ENCODE measurements around the gene NINJ2.

The NINJ2 gene

DNA sequence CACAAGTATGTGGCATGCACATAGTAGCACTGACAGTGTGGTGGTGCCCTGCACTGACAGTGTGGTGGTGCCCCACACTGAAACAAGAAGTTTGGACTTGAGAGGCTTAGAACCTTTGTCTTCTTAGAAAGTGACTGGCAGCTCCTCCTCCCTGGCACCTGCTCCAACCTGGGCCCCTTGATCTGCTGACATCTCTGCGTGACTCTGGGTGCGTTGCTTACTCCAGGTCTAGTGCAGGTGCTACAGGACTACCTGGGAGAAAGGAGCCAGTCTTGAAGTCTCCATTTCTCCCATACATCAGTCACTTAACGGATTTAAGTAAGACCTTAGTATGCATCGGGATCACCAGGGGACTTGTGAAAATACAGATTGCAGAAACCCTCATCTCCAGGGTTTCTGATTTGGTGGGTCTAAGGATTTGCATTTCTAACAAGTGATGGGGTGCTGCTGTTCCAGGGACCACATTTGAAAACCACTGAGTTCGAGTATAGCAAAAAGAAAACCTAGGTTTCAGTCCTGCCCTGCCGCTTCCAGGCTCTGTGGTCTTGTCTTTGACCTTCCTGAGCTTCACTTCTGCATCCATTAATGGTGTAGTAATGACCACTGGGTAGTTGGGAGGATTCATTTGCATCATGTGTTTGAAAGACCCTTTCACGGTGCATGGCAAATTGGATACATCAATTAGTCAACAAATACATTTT, 15.7 kb downstream of the NINJ2 start:
- TF ChIP-seq, protein P1, sequence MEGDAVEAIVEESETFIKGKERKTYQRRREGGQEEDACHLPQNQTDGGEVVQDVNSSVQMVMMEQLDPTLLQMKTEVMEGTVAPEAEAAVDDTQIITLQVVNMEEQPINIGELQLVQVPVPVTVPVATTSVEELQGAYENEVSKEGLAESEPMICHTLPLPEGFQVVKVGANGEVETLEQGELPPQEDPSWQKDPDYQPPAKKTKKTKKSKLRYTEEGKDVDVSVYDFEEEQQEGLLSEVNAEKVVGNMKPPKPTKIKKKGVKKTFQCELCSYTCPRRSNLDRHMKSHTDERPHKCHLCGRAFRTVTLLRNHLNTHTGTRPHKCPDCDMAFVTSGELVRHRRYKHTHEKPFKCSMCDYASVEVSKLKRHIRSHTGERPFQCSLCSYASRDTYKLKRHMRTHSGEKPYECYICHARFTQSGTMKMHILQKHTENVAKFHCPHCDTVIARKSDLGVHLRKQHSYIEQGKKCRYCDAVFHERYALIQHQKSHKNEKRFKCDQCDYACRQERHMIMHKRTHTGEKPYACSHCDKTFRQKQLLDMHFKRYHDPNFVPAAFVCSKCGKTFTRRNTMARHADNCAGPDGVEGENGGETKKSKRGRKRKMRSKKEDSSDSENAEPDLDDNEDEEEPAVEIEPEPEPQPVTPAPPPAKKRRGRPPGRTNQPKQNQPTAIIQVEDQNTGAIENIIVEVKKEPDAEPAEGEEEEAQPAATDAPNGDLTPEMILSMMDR (IDR thresholded peaks at IDR 0.05; ENCODE audit: control extremely low read depth, extremely low read depth, low read depth, missing control alignments), result no peak
- POLR2A ChIA-PET, result interaction anchor here (0.6 kb wide), 1 partner anchor 38 kb away, joined by 3 read pairs; no protein-coding TSS in a partner anchor
- CTCF ChIA-PET, result interaction anchor here (0.8 to 1.7 kb wide), 5 partner anchors 20 to 167 kb away, joined by 3 to 4 read pairs (median 3); no protein-coding TSS in a partner anchor
- DNase-seq (ENCODE audit: extremely low spot score), result no peak

DNA sequence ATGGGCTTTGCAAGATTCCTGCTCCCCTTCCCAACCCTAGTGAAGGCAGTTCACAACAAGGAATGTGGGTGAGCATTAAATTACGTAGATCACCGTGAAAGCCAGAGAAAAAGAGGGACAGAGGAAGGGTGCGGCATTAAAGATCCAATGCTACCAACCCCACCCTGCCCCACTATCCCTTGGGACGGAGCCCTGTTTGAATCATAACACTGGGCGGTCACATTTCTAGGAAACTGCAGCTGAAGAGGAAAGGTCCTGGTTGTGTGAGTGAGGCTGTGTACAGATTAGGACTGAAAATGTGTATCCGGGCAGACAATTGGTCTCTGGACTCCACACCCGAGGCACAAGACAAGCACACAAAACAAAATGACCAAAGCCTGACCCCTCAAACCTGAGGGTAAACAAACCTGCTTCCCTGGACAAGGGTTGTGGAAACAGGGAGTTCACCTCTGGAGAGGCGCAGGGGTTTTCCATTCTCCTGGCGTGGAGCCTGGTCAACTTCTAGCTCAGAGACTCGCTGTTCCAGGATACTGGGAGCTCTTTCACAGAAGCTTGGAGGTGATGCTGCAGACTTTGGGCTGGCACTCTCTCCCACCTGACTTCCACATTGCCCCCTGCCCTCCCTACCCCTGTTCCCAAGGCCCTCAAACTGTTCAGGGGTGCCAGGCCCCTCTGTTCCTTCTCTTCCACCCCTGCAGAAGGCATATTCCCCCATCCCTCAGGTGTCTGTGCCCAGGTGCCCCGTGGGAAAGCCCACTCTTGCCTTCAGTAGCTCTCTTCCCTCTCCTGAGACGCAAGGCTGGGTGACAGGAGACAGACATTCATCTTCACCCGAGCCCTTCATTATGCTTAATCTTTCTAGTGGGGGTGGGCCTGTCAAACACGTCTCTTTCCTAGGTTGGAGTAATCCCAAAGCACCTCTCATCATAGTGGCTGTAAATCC, 16.5 kb downstream of the NINJ2 start:
- DNase-seq (ENCODE audit: extremely low spot score), result no peak
- ChIA-PET POLR2A (no interaction called here), CTCF (interaction anchor here (0.8 to 2.0 kb wide), 6 partner anchors 19 to 169 kb away, joined by 3 to 8 read pairs (median 3); partner anchors contain the start of gene WNK1)
- TF ChIP-seq, protein P1 (IDR thresholded peaks at IDR 0.05; ENCODE audit: control extremely low read depth, extremely low read depth, low read depth, missing control alignments), result no peak

DNA sequence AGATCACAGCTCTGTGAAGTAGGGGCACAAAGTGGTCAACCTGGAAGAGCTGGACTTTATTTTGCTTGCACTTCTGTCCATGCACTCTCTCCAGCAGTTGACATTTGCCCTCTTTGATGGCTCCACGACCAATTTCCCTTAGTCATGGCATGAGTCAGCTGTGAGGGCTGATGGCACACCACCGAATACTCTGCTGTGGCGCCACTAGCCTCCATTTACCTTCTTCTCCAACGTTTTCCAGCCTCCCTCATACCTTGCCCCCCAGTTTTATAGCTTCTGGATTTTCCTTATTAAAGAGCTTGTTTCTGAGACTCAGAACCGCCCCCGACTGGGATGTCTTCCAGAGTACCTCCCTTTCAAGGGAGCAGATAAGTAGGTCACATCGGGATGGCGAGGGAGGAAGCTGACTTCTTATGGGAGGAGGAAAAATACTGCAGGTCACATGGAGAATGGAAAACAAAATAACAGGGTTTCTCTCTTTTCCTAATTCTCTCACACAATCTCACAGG, 17.6 kb downstream of the NINJ2 start:
- CTCF ChIA-PET, result interaction anchor here (0.9 to 2.0 kb wide), 7 partner anchors 20 to 170 kb away, joined by 3 to 8 read pairs (median 4); partner anchors contain the start of gene WNK1
- no peak for DNase-seq (ENCODE audit: extremely low spot score)
- POLR2A ChIA-PET, result interaction anchor here (0.6 kb wide), 1 partner anchor 8 kb away, joined by 3 read pairs; no protein-coding TSS in a partner anchor
- TF ChIP-seq, protein P1 (IDR thresholded peaks at IDR 0.05; ENCODE audit: control extremely low read depth, extremely low read depth, low read depth, missing control alignments), result no peak

DNA sequence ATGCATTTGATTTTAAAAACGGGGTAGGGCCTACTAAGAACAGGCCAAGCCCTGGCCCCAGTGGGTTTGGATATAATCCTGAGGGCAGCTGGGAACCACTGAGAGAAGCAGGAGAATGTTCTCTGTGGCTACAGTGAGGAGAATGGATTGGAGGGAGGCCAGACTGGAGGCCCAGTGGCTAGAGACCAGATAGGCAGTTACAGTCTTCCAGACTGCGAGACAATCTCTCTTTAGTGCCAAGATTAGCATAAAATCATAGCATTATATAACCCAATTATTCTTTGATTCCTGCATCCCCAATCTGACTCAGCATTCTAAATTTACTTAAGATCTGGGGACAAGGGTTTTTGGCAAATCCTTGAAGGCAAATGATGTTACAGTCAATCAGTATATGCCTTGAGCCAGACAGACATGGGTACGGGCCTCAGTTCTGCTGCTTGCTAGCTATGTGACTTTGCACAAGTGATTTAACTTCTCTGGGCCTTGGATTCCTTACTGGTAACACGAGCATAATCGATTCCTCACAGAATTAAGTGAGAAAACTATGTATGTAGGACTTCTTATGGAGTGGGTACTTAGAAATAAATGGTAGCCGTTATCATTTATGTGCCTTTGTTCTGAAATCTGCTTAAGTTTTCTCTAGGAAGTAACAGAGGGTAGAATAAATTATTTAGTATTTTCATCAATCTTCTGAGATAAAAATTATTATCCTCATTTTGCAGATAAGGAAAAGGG, 18.3 kb downstream of the NINJ2 start:
- POLR2A ChIA-PET, result interaction anchor here (0.6 kb wide), 1 partner anchor 8 kb away, joined by 3 read pairs; no protein-coding TSS in a partner anchor
- no peak for DNase-seq (ENCODE audit: extremely low spot score)
- TF ChIP-seq, protein P1 (IDR thresholded peaks at IDR 0.05; ENCODE audit: control extremely low read depth, extremely low read depth, low read depth, missing control alignments), result no peak
- CTCF ChIA-PET, result interaction anchor here (0.9 to 2.0 kb wide), 8 partner anchors 17 to 171 kb away, joined by 3 to 8 read pairs (median 4); no protein-coding TSS in a partner anchor

DNA sequence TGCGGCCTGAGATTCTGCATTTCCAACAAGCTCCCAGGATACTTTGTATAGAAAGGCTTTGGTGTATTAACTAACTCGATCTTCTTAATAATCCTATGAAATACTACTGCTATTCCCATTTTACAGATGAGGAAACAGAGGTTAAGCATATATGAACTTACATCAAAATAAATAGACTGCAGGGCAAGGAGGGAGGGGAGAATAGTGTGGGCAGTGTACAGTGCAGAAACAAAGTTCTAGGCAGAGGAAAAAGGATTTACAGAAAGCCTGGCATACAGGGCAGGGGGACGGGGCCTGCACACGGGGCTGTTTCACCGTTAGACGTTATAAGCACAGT, 19.0 kb downstream of the NINJ2 start:
- CTCF ChIA-PET, result interaction anchor here (1.1 to 1.5 kb wide), 3 partner anchors 13 to 107 kb away, joined by 3 to 5 read pairs (median 4); no protein-coding TSS in a partner anchor
- TF ChIP-seq, protein P1 (IDR thresholded peaks at IDR 0.05; ENCODE audit: control extremely low read depth, extremely low read depth, low read depth, missing control alignments), result no peak
- POLR2A ChIA-PET, result no interaction called here
- no peak for DNase-seq (ENCODE audit: extremely low spot score)
